ENCODE measurements around the gene SERPINI1. TPM values are rescaled to one million over a fixed set of nuclear protein-coding genes. Genes with fewer than 3 reads are reported as not detected.

The SERPINI1 gene
- total RNA-seq, 2 donors from 2014 or later, result 2.3 to 15.3 TPM

DNA sequence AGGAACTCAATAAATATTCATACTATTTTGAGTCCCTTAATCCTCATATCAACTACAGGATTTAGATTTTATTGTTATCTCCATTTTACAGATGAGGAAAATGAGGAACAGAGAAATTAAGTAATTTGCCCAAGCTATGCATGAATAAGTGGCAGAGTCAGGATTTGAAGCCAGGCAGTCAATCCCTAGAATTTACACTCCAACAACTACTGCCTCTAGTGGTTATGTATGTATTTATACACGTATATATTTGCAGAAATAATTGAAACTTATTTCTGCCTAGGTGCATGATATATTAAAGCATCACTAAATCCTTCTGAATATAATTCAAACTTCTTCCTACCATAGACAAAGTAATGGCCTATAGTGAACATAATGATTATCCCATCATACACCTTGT lies 137.4 kb downstream of the SERPINI1 start:
- TF ChIP-seq POLR2AphosphoS5 (IDR thresholded peaks at IDR 0.05) (no peak), POLR2A (IDR thresholded peaks at IDR 0.05) (no peak)
- TF ChIP-seq, protein P1, sequence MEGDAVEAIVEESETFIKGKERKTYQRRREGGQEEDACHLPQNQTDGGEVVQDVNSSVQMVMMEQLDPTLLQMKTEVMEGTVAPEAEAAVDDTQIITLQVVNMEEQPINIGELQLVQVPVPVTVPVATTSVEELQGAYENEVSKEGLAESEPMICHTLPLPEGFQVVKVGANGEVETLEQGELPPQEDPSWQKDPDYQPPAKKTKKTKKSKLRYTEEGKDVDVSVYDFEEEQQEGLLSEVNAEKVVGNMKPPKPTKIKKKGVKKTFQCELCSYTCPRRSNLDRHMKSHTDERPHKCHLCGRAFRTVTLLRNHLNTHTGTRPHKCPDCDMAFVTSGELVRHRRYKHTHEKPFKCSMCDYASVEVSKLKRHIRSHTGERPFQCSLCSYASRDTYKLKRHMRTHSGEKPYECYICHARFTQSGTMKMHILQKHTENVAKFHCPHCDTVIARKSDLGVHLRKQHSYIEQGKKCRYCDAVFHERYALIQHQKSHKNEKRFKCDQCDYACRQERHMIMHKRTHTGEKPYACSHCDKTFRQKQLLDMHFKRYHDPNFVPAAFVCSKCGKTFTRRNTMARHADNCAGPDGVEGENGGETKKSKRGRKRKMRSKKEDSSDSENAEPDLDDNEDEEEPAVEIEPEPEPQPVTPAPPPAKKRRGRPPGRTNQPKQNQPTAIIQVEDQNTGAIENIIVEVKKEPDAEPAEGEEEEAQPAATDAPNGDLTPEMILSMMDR (IDR thresholded peaks at IDR 0.05), result no peak
- WGBS, result 63% methylated on average over 1 of the region's 1 CpG
- H3K27ac ChIP-seq, result no peak overlapping the region
- H3K9me3 ChIP-seq, result no peaks in the 10 kb centered on the region
- no peak for DNase-seq (ENCODE audit: low spot score)
- no peaks in the 10 kb centered on the region for H3K4me1 ChIP-seq (replicated peaks)
- no peaks in the 10 kb centered on the region for H3K27me3 ChIP-seq (replicated peaks; ENCODE audit: insufficient read depth)
- H3K4me3 ChIP-seq, result no peak overlapping the region
- no peaks in the 10 kb centered on the region for H3K36me3 ChIP-seq
- intact Hi-C loops (cut with DNase I), result no loop called here

DNA sequence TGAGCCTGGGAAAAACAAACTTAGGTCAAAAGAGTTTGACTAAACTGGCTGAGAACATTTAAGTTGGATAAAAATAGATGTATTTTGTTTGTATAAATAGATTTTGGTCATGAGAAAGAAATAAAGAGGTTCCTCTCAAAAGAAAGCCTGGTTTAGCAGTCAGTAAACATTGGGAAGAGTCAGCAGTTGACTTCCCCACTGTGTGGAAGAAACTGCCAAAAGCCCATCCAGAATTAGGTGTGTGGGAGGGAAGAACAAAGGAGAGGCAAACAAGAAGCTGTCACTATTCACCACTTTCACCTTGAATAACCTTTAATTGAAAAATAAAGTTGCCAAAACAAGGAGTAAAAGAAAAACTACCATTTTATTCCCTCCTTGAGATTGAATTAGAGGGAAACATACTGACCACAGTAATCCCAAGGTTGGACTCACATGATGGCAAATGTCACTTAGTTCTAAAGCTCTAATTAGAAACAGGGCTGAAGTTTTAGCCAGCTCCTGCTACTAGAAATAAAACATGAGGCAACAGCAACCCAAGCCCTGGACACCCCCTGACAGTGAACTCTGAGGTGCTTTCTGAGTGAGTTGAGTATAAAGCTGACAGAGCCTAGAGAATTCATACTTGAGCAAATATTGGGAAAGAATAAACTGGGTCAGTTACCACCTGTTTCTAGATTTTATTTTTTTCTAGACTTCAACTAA lies 139.3 kb downstream of the SERPINI1 start:
- TF ChIP-seq POLR2AphosphoS5 (IDR thresholded peaks at IDR 0.05) (no peak), POLR2A (IDR thresholded peaks at IDR 0.05) (no peak)
- TF ChIP-seq, protein P1 (IDR thresholded peaks at IDR 0.05), result no peak
- no peak overlapping the region for H3K27ac ChIP-seq

More for the DNA sequence above, 139.3 kb downstream of the SERPINI1 start:
- H3K27me3 ChIP-seq (replicated peaks; ENCODE audit: insufficient read depth), result no peaks in the 10 kb centered on the region
- no peaks in the 10 kb centered on the region for H3K9me3 ChIP-seq
- H3K36me3 ChIP-seq, result no peaks in the 10 kb centered on the region
- no peaks in the 10 kb centered on the region for H3K4me1 ChIP-seq (replicated peaks)
- H3K4me3 ChIP-seq, result no peak overlapping the region
- intact Hi-C loops (cut with DNase I), result no loop called here
- DNase-seq (ENCODE audit: low spot score), result no peak

Small RNA genes within 50 kb of the gene (small RNA-seq; reads per million reads assigned to genes)
- gene HMGN1P8, result 0 reads per million in 2 donors

Other genes starting within 250 kb of the SERPINI1 start
- gene WDR49, start 81.8 kb upstream of the SERPINI1 start, total RNA-seq, result 1 to 10 TPM in 1 of 2 donors, under 1 TPM in 1; 0.45 to 1.5 TPM
- gene PDCD10, start 829 bp upstream of the SERPINI1 start, total RNA-seq, result 10 to 100 TPM; 50.3 to 58.1 TPM